ENCODE results near the gene AFF3. TPM values are rescaled to one million over a fixed set of nuclear protein-coding genes. Genes with fewer than 3 reads are reported as not detected.

AFF3 gene
- total and polyA plus RNA-seq, 7 donors: 0.46 to 25.0 (median 18.6) TPM

DNA sequence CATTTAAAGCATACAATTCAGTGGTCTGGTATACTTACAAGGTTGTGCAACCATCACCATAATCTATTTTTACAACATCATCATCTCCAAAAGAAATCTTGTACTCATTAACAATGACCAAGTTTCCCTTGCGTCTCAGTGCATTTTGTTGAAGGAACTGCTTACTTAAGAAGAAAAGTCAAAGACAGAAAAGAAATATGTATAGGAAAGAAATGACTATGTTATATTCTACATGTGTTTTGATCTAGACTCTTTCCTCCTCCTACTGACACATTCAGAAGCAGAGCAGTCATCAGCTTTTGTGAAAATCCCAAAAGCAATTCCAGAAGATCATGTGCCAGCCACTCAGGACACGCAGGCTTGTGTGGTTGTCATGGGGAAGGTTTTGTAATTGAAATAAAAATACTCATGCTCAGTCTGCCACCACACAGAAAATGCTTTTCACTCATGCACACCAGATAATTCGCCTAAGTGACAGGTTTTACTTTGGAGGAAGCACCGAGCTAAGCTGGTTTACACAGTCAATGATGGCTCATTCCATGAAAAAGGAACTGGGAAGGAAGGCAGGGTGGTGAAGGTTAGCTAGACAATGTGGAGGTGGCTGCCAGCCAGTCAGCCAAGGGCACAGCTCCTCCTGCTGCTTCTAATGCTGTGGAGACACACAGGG is 494.1 kb downstream of the AFF3 start:
- H3K9me3 ChIP-seq: no peaks in the 10 kb centered on the region
- H3K4me1 ChIP-seq: peaks cover 0 to 44% (median 42%) of the 10 kb centered on the region in 4 donors
- H3K27me3 ChIP-seq: no peaks in the 10 kb centered on the region
- no peak for DNase-seq
- intact Hi-C loops (cut with DNase I): no loop called here
- TF ChIP-seq EP300 (IDR thresholded peaks at IDR 0.05) (no peak), POLR2AphosphoS5 (IDR thresholded peaks at IDR 0.05) (peak in 2 of 4 donors; percentile 18 to 36), POLR2A (IDR thresholded peaks at IDR 0.05) (no peak)
- 49 to 59% methylated on average over 4 of the region's 4 CpGs for WGBS, 2 donors
- no peaks in the 10 kb centered on the region for H3K36me3 ChIP-seq
- no peak overlapping the region for H3K4me3 ChIP-seq
- peak overlapping the region; percentile 44 to 64 (median 57) for H3K27ac ChIP-seq

DNA sequence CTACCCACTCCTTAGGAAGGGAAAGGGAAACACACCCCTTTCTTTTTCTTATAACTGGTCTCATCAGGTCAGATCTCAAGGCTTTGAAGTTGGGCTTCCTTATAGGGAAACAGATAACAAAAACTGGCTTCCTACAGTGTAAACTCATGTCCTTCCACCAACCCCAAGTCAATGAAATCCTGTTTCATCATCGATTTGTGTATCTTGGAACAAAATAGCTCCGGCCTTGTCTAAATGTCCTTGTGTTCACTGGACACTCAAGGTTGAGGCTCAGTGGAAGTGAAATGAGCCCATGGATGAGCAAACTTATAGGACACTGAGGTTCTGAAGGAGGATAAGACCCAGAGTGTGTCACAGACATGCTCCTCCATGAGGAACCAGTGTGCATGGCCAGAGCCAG is 496.4 kb downstream of the AFF3 start:
- intact Hi-C loops (cut with DNase I): no loop called here
- 92 to 93% methylated on average over 2 of the region's 2 CpGs for WGBS, 2 donors

DNA sequence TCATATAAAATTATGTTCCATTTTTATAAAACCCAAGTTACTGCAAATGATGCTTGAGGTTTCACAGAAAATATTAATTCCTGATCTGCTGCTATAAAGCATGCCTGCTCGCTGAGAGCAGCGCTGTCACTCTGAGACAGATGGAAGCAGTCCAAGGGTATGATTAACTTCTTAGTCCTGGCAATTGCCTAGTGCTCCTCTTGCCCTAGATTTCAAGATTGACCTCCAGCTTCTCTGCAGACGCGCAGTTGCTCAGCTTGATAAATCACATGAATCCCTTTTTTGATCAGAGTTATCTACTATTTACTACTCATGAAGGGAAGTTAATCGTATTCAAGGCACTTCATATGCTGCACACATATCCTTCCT is 498.0 kb downstream of the AFF3 start:
- no peak for DNase-seq
- H3K4me3 ChIP-seq: no peak overlapping the region
- peak overlapping the region in 1 of 4 donors; percentile 9 for H3K27ac ChIP-seq
- H3K27me3 ChIP-seq: no peaks in the 10 kb centered on the region
- WGBS, 2 donors: 74 to 81% methylated on average over 5 of the region's 5 CpGs
- no peaks in the 10 kb centered on the region for H3K36me3 ChIP-seq
- H3K9me3 ChIP-seq: no peaks in the 10 kb centered on the region
- TF ChIP-seq EP300 (IDR thresholded peaks at IDR 0.05): no peak
- TF ChIP-seq POLR2AphosphoS5 (IDR thresholded peaks at IDR 0.05): peak in 1 of 4 donors; percentile 20
- intact Hi-C loops (cut with DNase I): no loop called here
- peaks cover 0 to 46% (median 44%) of the 10 kb centered on the region in 4 donors for H3K4me1 ChIP-seq

More for the DNA sequence above, 496.4 kb downstream of the AFF3 start:
- TF ChIP-seq EP300 (IDR thresholded peaks at IDR 0.05) (no peak), POLR2A (IDR thresholded peaks at IDR 0.05) (no peak), POLR2AphosphoS5 (IDR thresholded peaks at IDR 0.05) (no peak)
- TF ChIP-seq, protein P1, sequence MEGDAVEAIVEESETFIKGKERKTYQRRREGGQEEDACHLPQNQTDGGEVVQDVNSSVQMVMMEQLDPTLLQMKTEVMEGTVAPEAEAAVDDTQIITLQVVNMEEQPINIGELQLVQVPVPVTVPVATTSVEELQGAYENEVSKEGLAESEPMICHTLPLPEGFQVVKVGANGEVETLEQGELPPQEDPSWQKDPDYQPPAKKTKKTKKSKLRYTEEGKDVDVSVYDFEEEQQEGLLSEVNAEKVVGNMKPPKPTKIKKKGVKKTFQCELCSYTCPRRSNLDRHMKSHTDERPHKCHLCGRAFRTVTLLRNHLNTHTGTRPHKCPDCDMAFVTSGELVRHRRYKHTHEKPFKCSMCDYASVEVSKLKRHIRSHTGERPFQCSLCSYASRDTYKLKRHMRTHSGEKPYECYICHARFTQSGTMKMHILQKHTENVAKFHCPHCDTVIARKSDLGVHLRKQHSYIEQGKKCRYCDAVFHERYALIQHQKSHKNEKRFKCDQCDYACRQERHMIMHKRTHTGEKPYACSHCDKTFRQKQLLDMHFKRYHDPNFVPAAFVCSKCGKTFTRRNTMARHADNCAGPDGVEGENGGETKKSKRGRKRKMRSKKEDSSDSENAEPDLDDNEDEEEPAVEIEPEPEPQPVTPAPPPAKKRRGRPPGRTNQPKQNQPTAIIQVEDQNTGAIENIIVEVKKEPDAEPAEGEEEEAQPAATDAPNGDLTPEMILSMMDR (IDR thresholded peaks at IDR 0.05): no peak
- no peak overlapping the region for H3K27ac ChIP-seq
- no peak for DNase-seq
- no peaks in the 10 kb centered on the region for H3K27me3 ChIP-seq
- no peaks in the 10 kb centered on the region for H3K36me3 ChIP-seq
- no peak overlapping the region for H3K4me3 ChIP-seq
- peaks cover 0 to 46% (median 44%) of the 10 kb centered on the region in 4 donors for H3K4me1 ChIP-seq
- H3K9me3 ChIP-seq: no peaks in the 10 kb centered on the region

DNA sequence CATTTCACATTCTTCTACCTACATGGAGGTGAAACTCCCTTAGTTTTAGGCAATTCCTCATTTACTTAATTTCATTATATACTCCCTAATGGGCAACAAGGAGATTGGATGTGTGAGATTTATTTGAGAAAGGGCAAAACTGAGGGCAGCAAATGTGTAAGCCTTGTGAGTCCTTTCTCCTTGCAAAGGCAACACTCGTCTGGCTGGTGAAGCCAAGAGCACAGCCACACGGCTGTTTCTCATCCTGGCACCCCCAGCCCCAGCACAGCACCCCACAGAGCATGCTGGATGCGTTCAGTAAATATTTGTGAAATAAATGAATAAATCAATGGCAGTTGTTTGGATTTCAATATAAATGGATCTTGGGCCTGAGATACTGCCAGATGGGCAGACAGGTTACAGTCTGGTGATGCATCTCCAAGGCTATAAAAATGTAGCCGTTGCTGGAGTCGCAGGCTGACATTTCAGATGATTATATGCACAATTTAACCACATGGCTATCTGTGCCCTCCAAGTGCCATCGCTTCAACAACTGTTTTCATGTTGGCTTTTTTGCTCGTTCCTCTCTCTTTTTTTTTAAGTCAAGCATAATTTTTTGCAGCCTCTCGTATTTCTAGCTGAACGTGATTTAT is 498.5 kb downstream of the AFF3 start:
- peaks cover 0 to 41% (median 40%) of the 10 kb centered on the region in 4 donors for H3K4me1 ChIP-seq
- intact Hi-C loops (cut with DNase I): no loop called here

DNA sequence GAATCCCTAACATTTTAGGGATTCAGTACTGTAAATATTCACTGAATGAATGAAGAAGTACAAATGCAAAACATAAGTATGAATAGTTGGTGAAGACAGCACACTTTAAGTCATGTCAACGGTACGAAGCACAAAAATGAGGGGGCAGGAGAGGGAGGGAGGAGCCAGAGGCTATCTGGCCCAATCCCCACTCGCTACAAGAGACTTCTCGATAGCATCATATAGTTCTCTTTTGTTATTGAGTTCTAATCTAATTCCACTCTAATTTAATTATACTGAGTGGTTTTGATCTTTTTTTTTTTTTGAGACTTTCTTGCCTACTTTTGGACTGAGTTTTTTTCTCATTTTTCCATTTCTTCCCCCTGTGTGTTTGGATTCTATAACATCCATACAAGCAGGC is 500.4 kb downstream of the AFF3 start:
- Histone ChIP-seq H3K9me3 (no peaks in the 10 kb centered on the region), H3K4me3 (no peak overlapping the region), H3K27me3 (no peaks in the 10 kb centered on the region), H3K36me3 (no peaks in the 10 kb centered on the region), H3K27ac (no peak overlapping the region), H3K4me1 (peaks cover 0 to 33% (median 28%) of the 10 kb centered on the region in 4 donors)
- DNase-seq: no peak
- intact Hi-C loops (cut with DNase I): no loop called here
- WGBS, 2 donors: 92 to 93% methylated on average over 4 of the region's 4 CpGs
- TF ChIP-seq EP300 (IDR thresholded peaks at IDR 0.05) (no peak), POLR2AphosphoS5 (IDR thresholded peaks at IDR 0.05) (no peak), POLR2A (IDR thresholded peaks at IDR 0.05) (no peak)
- TF ChIP-seq, protein P1 (IDR thresholded peaks at IDR 0.05): no peak

More for the DNA sequence above, 498.5 kb downstream of the AFF3 start:
- H3K9me3 ChIP-seq: no peaks in the 10 kb centered on the region
- TF ChIP-seq POLR2A (IDR thresholded peaks at IDR 0.05): no peak
- TF ChIP-seq POLR2AphosphoS5 (IDR thresholded peaks at IDR 0.05): no peak
- TF ChIP-seq, protein P1 (IDR thresholded peaks at IDR 0.05): no peak
- no peak for TF ChIP-seq EP300 (IDR thresholded peaks at IDR 0.05)
- no peaks in the 10 kb centered on the region for H3K36me3 ChIP-seq
- 80 to 88% methylated on average over 9 of the region's 9 CpGs for WGBS, 2 donors
- H3K4me3 ChIP-seq: no peak overlapping the region
- peak overlapping the region in 1 of 4 donors; percentile 9 for H3K27ac ChIP-seq
- H3K27me3 ChIP-seq: no peaks in the 10 kb centered on the region
- DNase-seq: no peak
